ENCODE measurements around the gene MAPK8.

Gene MAPK8

DNA sequence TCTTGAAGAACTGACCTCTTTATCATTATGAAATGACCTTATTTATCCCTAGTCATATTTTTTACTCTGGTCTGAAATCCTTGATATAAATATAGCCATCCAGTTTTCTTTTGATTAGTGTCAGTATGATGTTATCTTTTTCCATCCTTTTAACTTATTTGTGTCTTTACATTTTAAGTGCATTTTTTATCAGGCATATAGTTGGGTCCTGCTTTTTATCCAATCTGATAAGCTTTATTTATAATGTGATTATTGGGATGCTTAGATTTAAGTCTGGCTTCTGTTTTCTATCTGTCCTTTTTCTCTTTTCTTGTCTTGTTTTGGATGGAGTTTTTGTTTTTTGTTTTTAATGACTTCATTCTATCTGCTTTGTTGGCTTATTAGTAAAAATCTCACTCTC lies 179.2 kb downstream of the MAPK8 start:
- TF ChIP-seq, protein P1, sequence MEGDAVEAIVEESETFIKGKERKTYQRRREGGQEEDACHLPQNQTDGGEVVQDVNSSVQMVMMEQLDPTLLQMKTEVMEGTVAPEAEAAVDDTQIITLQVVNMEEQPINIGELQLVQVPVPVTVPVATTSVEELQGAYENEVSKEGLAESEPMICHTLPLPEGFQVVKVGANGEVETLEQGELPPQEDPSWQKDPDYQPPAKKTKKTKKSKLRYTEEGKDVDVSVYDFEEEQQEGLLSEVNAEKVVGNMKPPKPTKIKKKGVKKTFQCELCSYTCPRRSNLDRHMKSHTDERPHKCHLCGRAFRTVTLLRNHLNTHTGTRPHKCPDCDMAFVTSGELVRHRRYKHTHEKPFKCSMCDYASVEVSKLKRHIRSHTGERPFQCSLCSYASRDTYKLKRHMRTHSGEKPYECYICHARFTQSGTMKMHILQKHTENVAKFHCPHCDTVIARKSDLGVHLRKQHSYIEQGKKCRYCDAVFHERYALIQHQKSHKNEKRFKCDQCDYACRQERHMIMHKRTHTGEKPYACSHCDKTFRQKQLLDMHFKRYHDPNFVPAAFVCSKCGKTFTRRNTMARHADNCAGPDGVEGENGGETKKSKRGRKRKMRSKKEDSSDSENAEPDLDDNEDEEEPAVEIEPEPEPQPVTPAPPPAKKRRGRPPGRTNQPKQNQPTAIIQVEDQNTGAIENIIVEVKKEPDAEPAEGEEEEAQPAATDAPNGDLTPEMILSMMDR (IDR thresholded peaks at IDR 0.05), result no peak
- TF ChIP-seq ZFX (IDR thresholded peaks at IDR 0.05; ENCODE audit: borderline replicate concordance), result no peak
- no peak overlapping the region for H3K27ac ChIP-seq

DNA sequence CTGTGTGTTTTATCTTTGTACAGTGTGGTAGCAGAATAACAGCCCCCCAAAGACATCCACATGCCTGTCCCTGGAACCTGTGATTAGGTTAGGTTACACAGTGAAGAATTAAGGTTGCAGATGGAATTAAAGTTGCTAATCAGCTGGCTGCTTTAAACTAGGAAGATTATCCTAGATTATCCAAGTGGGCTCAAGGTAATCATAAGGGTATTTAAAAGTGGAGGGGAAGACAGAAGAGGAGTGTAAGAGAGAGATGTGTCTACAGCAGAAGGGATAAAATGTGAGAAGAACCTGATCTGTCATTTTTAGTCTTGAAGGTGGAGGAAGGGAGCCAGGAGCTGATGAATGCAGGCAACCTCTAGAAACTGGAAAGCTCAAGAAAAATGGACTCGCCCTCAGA lies 180.8 kb downstream of the MAPK8 start:
- no peak overlapping the region for H3K27ac ChIP-seq
- no peak for TF ChIP-seq ZFX (IDR thresholded peaks at IDR 0.05; ENCODE audit: borderline replicate concordance)
- TF ChIP-seq, protein P1 (IDR thresholded peaks at IDR 0.05), result no peak

Data from 22Rv1 (cell line).